Osteocyte (in vitro differentiated cells): ENCODE results near the gene HOXB3. TPM values are rescaled to one million over a fixed set of nuclear protein-coding genes. Genes with fewer than 3 reads are reported as not detected.
"Not testable (repeated sequence)": the region's sequence is repeated elsewhere in the genome, so short reads cannot be mapped to it uniquely, and the experiment has no call there.

Experiments
- DNase-seq: peaks from one replicate; pipeline ENCODE4 v3.0.0; 2021; ENCODE audit warnings: mixed read lengths; ENCODE audit not compliant: unreplicated experiment; ENCODE audit errors: extremely low spot score
- H3K27ac Mint-ChIP-seq: one replicate; pipeline ENCODE4 v1.8.0; 2021; ENCODE audit warnings: mild to moderate bottlenecking, mixed read lengths; ENCODE audit not compliant: unreplicated experiment
- H3K27me3 Mint-ChIP-seq: one replicate; pipeline ENCODE4 v1.8.0; 2021; ENCODE audit warnings: mixed read lengths; ENCODE audit not compliant: unreplicated experiment
- H3K36me3 Mint-ChIP-seq: one replicate; pipeline ENCODE4 v1.8.0; 2021; ENCODE audit warnings: mixed read lengths; ENCODE audit not compliant: unreplicated experiment
- H3K4me1 Mint-ChIP-seq: one replicate; pipeline ENCODE4 v1.8.0; 2021; ENCODE audit warnings: mixed read lengths; ENCODE audit not compliant: unreplicated experiment
- H3K4me3 Mint-ChIP-seq: one replicate; pipeline ENCODE4 v1.8.0; 2021; ENCODE audit warnings: mild to moderate bottlenecking, moderate library complexity, mixed read lengths; ENCODE audit not compliant: unreplicated experiment
- H3K9me3 Mint-ChIP-seq: one replicate; pipeline ENCODE4 v1.8.0; 2021; ENCODE audit warnings: mixed read lengths; ENCODE audit not compliant: unreplicated experiment
- CTCF ChIP-seq: fragments of 200-600 bp; sonication (generic); IDR thresholded peaks from 2 replicates; pipeline ENCODE4 v1.5.0; 2021; ENCODE audit warnings: antibody characterized with exemption, mild to moderate bottlenecking, moderate library complexity
- total RNA-seq: library from RNA; stranded (reverse); gene quantifications from 2 replicates; pipeline ENCODE4 v1.2.1, GENCODE V29; 2021

HOXB3 gene
- total RNA-seq, 1 donor from 2014 or later = 0.46 TPM

- Mint-ChIP-seq H3K9me3 (no peaks in the 10 kb centered on the region), H3K27me3 (peaks cover 69% of the 10 kb centered on the region), H3K36me3 (no peaks in the 10 kb centered on the region), H3K4me3 (peak overlapping the region; percentile 29), H3K27ac (no peak overlapping the region), H3K4me1 (peaks cover 11% of the 10 kb centered on the region)
- no peak for DNase-seq
- TF ChIP-seq CTCF = no peak
Measured at GRCh38 chr17:48541577-48542113, 48.4 kb downstream of the HOXB3 start.

DNA sequence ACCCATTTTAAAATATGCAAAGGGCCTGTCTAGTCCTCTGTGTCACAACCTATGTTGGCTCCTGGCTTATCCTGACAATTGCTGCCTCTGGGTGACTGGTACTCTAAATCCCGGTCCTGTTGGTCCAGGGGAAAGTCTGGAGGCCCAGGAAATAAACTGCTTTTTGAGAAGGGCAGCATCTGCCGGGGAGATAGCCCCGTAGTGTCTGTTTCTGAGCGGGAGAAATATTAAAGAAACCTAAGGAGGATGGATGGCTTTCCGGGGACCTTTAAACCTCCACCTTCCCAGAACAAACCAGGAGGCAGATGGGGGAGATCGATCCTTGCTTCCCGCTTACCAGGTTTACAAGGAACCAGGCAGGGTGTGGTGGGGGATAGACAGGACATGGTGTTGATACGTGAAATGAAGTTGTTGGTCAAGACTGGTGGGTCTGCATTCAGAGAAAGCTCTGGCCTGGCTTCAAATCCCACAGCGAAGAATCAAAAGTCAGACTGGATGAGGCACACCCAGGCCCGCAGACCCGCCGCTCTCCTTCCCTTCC lies 48.9 kb downstream of the HOXB3 start:
- Mint-ChIP-seq H3K36me3 (no peaks in the 10 kb centered on the region), H3K27me3 (peaks cover 67% of the 10 kb centered on the region), H3K4me1 (peaks cover 11% of the 10 kb centered on the region), H3K4me3 (no peak overlapping the region), H3K27ac (no peak overlapping the region), H3K9me3 (no peaks in the 10 kb centered on the region)
- TF ChIP-seq CTCF = no peak
- no peak for DNase-seq

DNA sequence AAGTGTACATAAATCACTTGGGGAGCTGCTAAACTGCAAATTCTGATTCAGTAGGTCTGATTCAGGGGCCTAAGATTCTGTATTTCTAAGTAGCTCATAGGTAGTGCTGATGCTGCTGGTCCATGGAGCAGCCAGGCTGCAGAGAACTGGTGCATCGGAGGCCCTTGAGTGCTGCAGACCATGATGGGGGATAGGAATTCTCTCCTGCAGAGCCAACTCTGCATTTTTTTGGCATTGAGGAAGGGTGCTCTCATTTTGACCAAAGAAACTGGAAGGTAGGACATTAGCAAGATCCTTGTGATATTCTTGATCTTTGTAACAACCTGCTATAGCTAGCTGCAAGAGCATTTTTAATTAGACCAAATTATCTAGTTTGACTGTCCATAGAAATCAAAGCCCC lies 49.8 kb downstream of the HOXB3 start:
- Mint-ChIP-seq H3K27me3 (peaks cover 63% of the 10 kb centered on the region), H3K4me1 (peaks cover 11% of the 10 kb centered on the region), H3K36me3 (no peaks in the 10 kb centered on the region), H3K27ac (no peak overlapping the region), H3K9me3 (no peaks in the 10 kb centered on the region), H3K4me3 (no peak overlapping the region)
- TF ChIP-seq CTCF = no peak
- DNase-seq = no peak

GRCh38 chr17:48539177-48539576 lies 50.9 kb downstream of the HOXB3 start:
- Mint-ChIP-seq H3K27me3 (peaks cover 56% of the 10 kb centered on the region), H3K36me3 (no peaks in the 10 kb centered on the region), H3K4me1 (peaks cover 11% of the 10 kb centered on the region), H3K4me3 (no peak overlapping the region), H3K9me3 (no peaks in the 10 kb centered on the region), H3K27ac (no peak overlapping the region)
- no peak for TF ChIP-seq CTCF
- no peak for DNase-seq

- H3K36me3 Mint-ChIP-seq = no peaks in the 10 kb centered on the region
- no peaks in the 10 kb centered on the region for H3K4me1 Mint-ChIP-seq
- no peak overlapping the region for H3K27ac Mint-ChIP-seq
- H3K9me3 Mint-ChIP-seq = no peaks in the 10 kb centered on the region
- DNase-seq = no peak
- H3K27me3 Mint-ChIP-seq = peaks cover 45% of the 10 kb centered on the region
- no peak overlapping the region for H3K4me3 Mint-ChIP-seq
- TF ChIP-seq CTCF = no peak
Measured at GRCh38 chr17:48537316-48537715, 52.7 kb downstream of the HOXB3 start.

DNA sequence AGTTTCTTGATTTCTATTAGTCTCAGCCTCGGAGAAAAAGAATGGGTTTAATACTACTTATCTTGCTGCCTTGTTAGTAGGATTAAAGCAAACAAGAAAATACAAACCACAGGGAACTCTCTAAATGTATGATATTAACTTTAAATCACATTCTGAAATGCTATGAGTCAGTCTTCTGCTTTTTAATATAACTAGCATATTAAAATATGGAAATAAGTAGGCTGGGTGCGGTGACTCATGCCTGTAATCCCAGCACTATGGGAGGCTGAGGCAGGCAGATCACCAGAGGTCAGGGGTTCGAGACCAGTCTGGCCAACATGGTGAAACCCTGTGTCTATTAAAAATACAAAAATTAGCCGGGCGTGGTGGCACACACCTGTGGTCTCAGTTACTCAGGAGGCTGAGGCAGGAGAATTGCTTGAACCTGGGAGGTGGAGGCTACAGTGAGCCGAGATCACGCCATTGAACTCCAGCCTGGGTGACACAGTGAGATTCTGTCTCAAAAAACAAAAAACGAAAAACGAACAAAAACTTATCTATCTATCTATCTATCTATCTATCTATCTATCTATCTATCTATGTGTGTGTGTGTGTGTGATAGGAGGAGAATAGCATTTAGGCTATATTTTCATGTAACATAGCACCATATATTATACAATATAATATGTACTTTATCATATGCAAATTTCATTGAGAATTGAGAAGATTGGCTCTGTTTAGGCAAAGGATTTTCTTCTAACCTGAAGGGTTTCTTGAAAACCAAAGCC lies 54.1 kb downstream of the HOXB3 start:
- not testable (repeated sequence) for H3K4me3 Mint-ChIP-seq, H3K36me3 Mint-ChIP-seq, H3K27ac Mint-ChIP-seq, H3K9me3 Mint-ChIP-seq, H3K4me1 Mint-ChIP-seq, DNase-seq
- peaks cover 44% of the 10 kb centered on the region for H3K27me3 Mint-ChIP-seq
